Measurements from ENCODE around the gene COLEC12.
A peak's percentile ranks its signal among the peaks of the same experiment; 100 is the strongest.
"Not testable (repeated sequence)": the region's sequence is repeated elsewhere in the genome, so short reads cannot be mapped to it uniquely, and the experiment has no call there.

COLEC12 gene

DNA sequence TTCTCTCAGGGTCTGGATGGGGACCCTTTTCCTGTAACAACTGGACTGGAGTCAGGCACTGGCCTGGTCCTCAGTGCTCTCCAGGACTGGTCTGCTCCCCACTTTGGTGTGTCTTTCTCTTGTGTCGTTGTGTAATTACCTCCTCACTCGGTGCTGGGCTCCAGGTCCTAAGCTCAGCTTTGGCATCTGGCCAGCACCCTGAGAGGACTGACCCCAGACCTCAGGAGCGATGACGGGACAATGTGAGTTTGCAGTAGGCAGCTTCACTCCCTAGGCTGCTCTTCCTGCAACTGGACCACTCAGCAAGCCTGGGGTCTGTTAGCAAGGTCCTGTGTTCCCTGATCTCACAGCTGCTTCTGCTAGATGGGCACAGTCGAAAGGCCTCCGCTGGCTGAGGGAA, 93.8 kb downstream of the COLEC12 start:
- no peak for DNase-seq

DNA sequence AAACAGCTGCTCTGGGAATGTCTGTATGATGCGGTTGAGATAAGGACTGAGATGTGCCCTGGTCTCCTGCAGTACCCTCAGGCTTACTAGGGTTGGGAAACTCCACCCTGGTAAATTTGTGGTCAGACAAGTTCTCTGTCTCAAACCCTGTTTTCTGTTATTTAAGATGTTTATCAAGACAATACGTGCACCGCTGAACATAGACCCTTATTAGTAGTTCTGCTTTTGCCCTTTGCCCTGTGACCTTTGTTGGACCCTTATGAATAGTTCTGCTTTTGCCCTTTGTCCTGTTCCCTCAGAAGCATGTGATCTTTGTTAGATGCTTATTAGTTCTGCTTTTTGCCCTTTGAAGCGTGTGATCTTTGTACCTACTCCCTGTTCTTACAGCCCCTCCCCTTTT, 95.5 kb downstream of the COLEC12 start:
- DNase-seq = not testable (repeated sequence)

DNA sequence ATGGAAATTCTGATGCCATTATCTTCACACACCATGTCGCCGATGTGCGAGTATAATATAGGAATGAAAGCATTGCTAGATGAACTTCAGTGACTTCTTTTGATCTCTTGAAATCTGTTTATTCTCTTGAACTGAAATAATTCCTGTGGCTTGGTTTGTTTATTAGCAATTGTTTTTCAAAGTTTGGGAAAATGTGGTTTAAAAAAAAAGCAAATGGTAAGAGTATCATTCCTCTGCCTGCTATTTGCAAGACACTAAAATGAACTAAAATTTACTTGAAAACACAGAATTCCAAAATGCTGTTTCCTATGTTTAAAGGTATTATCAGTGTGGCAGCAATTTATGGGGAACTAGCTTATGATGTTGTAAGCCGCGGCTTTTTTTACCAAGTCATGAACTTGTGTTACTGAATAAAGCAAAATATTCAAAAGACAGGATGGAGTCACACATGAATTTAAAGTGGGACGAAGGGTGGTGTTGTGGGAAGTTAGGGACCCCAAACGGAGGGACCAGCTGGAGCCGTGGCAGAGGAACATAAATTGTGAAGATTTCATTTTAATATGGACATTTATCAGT, 96.4 kb downstream of the COLEC12 start:
- no peak for DNase-seq

DNA sequence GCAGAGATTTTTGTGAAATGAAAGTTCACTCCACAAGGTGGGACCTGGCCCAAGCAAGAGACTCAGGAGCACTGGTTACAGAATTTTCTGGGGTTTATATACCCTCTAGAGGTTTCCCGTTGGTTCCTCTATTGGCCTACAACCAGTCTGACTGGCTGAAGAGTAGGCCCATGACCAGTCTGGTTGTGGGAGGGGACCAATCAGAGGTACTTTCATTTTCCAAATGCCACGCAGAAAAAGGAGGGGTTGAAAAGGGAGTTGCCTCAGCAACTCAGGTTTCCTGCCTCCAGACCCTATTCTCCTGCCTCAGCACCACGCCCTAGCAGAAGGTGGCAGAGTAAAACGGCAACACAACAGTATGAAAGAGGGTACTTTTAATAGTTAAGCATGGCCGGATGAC, 98.4 kb downstream of the COLEC12 start:
- DNase-seq = no peak

DNA sequence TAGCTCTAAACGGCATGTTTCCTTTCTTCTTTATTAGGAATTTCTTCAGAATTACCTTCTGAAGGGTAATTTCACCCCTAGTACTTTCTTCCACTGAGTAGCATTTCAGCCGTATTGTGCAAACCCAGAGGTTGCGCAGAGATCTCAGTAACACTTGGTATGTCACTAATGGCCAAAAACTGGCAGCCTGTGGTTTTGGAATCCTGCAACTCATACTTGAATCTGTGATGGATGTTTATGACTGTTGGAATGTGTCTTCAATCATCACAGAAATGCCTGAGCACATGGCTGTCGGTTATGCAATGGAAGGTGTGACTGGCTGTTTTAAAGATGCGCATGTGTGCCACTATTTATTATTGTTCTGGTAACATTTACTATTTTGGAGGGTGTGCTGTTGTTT, 100.0 kb downstream of the COLEC12 start:
- DNase-seq = no peak

DNA sequence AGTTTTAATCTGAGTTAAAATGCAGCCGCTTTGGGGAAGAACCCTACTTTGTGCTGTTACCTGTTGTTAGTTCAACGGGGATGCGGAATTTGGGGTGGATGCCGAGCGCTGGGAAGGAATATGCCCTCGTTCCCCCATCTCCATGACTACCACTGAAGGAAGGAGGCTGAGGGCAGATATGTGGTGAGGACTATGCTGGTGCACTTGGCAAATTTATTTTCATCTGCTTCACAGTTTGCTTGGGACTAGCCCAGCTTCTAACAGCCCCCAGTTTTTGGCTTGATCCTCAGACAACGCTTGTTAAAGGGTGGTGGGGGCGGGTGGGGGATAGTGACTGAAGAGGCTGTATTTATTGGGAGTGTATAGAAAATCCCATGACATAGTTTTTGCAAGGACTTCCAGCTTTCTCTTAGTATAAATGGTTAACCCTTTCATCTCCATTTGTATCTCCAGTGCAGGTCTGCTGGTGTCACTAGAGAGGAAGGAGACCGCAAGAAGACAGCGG, 100.8 kb downstream of the COLEC12 start:
- no peak for DNase-seq

DNA sequence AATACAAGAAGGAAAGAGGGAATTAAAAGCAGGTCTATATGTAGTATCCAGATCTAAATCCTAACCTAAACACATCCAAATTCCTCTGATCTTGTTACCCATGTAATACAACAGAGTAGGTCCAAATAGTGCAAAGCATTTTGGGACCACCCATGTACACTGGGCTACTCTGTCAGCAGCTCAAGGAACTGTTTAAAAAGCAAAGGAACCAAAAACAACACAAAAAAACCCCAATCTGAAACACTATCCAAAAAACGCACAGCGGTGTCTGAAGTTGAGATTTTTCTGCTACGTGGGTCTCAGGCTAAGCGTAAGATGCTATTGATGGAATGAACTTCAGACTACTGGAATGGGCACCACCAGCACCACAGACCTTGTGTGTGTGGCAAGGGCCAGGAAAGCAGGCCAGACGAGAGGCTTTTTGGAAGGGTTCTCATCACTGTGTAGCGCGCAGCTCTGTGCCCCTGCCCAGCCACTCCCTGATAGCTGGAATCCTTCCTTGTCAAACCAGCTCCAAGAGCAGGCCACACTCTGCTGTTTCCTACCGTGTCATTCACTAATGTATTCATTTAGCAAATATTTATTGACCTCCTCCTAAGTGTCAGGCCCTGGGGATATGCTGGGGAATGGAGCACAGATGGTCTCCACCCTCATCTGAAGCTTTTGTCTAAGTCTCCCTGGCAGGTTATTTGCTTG, 101.4 kb downstream of the COLEC12 start:
- DNase-seq = no peak

DNA sequence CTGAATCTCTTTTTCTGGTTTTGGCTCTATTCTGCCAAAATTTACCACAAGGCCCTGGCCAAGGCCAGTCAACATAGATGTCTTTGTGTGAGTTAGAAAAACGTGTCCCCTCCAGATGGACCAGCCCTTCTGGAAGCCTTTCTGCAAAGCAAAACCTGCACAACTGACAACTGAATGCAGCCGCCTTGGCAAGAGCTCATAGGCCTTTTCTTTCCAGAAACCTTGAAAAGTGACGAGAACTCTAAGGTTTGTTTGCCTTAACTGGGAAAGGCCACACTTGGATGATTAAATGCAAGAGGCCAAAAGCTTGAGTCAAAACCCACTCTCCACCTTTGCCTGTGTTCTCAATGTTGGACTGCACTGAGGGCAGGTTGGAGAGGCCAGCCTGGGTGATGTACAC, 103.9 kb downstream of the COLEC12 start:
- DNase-seq = no peak

DNA sequence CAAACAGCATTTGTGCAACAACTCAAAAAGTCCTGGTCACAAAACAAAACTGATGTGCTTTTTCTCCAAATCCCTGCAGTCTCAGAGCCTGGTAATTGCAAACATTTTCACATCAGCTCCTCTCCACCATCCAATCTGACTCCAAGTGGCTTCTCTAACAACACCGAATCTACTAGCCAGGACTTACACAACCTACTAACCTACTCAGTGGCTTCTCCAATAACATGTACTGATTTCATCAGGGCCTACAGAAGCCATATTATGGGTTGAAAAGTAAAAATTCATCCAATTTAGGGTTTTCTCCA, 104.3 kb downstream of the COLEC12 start:
- no peak for DNase-seq

DNA sequence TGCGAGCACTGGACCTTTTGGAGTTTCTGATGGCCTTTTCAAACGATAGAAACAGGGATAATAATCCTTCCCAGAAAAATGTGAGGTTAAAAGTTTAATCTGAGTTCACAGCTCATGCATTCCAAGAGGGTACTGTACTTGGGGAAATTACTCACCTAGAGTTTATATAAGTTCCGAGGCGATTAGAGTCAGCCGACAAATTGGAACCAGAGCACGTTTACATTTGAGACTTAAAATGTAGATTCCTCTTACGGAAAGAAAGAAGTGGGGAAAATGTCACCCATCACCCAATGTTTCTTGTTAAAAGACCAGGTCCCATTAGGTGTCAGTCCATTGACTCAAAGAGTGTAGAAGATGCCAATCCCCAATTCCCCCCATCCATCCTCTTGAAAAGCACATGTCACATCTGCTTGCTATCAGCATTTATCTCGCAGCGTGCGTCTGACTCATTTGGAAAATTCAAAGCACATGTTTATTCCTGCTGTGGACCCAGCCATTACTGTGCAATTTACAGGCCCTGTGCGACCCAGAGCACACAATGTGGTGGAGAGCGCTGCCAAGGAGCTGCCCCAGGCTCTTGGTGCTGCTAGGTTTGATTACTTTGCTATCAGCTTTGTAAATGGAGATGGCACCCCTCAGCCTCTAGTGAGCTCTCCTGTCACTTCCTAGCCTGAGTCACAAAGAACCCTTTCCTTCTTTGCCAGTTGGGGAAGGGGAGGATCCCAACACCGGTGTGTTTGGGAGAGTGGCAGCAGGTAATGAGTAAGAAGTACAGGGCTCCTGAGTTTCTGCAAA, 104.8 kb downstream of the COLEC12 start:
- peak; percentile 78 for DNase-seq

DNA sequence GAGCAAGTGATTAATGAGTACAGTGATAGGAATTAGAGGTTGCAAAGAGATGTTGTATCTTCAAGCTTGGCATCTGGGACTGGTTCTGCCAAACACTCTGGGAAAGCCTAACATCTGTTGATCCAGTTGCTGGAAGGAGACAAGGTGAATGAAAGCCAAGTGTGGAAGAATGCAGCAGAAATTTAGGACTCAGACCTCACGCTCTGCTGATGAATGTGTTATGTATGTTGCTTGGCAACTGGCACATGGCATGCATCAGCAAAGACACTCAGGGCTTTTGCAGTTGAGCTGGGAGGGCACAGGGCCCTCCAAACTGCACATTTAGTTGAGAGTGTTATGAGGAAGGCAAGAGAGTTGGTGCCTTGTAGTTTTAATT, 105.5 kb downstream of the COLEC12 start:
- peak; percentile 28 for DNase-seq

DNA sequence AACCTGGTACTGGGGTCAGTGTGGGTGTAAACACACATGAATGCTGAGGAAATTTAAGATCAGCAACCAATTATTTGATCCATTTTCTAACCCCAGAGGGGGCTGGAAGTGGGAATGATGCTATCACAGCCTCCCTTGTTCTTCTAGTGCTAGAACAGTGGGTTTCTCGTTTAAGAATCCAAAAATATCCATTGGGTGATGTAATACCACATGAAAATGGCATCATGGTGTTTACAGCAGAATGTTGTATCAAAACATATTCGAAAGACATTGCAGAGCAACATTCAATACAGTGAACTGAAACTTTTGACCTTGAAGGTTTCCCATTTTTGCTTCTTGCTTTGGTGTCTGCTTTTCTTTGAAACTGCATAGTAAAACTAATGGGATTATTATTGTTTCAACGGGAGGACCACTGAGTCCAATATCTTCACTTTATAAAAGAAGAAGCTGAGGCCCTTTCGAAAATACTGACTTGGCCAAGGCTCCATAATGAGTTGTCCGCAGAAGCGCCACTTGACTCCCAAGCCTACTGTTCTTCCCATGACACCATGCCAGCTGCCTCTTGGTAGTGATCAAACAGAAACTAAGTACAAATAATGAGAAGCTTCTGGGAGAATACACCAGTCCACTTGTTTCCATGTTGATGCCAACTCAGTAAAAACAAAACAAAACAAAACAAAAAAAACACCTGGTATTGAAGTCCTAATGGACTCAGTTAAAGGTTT, 106.1 kb downstream of the COLEC12 start:
- no peak for DNase-seq

DNA sequence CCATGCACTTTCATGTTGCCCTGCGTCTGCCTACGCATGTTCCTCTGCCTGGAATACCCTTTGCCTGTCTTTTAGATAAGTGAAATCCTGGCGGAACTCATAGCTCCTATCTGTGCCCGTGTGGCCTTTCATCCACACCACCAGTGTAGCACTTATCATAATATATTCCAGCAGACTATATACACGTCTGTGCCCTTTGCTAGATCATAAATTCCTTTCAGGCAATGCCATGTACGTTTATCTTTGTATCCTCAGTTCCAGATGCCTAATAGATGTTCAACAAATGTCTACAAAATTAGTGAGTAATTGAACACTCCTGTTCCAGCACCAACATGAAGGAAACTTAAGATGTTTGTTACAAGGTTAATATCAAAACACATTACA, 106.9 kb downstream of the COLEC12 start:
- no peak for DNase-seq

DNA sequence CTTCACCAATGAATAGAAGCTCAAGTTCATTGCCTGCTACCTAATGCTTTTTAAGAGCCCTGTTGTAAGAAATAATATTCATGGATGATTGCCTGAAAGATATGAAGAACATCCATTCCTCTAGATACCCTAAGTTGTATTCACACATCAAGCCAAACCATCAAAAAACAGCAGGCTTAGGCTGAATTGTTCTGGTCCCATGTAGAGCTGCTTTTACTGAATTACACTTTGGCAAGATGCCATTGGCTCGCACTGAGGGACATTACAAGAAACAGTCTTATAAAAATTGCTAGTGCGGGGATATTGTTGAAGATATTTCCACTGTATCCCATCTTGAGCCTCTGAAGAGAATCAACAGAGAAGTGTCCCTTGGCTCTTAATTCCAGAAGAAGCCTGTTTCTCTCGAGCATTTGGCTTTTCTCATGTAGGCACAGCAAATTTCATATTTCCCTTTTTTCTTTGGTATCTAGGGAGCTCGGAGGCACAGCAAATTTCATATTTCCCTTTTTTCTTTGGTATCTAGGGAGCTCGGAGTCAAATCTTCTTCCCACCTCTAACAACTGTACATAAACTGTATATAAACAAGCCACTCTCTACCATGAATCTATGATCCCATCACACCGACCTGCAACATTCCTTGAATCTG, 107.5 kb downstream of the COLEC12 start:
- peak; percentile 11 for DNase-seq

DNA sequence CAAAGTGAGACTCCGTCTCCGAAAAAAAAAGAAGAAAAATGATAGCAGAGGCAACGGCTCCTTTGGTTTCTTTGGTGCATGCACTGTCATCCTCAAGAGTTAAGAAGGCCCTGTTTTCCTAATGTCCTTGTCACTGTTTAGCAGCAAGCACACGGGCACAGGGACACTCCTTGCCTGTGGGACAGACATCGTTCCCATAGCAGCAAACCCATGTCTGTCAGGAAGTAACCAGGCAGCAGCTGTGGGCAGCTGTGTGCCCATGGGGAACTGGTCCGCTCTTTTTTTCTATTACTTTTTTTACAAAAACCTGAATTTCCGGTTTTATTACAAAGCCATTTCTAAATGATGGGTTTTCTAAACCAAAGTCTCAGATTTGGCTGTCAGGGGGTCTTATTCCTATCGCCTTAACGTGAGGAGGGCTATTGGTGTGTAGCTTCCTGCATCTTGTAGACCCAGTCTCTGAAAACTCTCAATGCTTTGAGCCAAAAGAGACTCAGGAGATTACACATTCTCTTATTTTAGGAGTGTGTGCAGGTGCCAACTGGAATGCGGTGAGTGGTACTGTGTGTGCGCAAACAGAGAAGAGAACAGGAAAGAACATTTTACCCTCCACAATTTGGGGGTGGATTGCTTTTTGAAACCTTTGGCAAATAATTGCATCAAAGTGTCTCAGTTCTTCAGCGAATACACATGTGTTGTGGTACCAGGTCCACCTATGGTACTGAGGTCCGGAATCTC, 109.6 kb downstream of the COLEC12 start:
- DNase-seq = no peak

DNA sequence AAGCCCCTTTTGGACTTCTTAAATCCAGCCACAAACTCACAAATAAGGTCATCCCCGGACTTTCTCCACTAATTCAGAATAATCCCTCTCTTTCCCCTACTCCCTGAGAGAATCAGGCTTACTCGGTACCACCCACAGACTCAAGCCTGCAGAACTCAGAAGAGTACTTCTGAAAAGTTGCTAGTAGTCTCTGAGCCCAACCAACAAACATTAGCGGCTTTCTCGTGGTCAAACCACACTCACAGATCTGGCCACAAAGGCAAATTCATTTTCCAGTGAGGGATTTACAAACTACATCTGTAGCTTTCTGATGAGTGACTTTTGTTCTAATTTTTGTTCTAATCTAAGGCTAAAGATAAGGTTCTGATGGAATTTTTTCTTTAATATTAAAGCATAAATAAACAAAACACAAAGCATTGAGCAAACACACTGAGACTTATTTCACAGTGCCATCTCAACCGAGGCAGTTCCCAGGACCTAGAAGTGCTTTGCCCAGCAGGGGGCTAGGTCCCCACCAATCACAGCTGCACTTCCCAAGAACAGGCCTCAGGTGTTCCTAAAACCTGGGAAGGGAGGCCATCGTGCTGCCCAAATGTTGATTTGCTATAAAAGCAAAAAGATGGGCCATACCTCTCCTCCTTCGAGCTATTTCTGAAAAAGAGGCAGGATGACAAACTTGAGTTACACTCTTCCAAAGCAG, 110.7 kb downstream of the COLEC12 start:
- no peak for DNase-seq

DNA sequence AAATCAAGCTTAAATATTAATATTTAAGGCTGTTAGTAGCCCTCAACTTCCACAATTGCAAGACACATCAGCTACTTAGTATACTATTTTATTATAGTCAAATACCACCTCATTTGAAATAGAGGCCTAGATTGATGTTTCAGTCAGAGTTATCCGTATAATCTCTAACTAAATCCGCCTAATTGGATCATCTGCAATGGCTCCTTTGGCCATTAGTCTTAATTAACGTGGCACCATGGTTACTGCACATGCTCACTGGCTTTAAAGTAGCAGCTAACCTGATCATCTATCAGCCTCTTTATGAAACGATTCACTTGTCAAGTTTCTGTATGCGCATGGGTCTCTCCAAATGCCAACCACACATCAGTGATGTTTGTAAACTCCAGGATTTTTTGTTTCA, 112.3 kb downstream of the COLEC12 start:
- no peak for DNase-seq

DNA sequence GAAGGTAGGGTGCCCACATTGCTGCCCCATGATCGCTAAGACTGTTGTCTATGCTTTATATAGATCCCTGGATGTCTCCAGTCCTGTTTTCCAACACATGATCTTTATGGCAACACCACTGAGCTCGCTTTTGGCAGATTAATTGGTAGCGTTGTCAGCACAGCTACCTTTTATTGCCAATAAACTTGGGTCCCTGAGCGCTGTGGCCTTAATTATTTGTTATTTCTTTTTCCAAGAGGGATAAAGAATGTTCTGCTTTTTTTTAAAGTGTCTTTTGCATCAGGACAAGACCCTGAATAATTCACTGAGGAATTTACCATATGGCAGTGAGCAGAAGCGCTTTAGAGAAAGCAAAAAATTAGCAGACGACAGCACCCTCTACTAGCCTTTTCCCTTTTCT, 113.5 kb downstream of the COLEC12 start:
- no peak for DNase-seq

DNA sequence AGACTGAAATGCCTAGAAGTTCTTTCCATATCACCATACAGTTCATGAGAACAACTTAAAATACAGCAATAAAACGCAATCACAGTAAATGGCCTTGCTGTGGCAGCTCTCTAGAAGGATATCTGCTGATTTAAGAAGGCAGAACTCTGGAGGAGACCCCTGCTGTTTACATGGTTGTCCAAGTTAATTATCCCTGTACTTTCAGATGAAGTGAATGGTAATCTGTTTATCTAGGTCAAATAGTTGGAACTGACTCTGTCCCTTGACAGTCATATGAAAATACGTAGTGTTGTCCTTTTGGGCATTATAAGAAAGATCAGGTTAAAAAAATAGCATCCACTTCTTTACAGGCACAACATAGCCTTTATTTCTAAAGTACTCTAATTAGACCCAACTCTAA, 115.6 kb downstream of the COLEC12 start:
- no peak for DNase-seq

DNA sequence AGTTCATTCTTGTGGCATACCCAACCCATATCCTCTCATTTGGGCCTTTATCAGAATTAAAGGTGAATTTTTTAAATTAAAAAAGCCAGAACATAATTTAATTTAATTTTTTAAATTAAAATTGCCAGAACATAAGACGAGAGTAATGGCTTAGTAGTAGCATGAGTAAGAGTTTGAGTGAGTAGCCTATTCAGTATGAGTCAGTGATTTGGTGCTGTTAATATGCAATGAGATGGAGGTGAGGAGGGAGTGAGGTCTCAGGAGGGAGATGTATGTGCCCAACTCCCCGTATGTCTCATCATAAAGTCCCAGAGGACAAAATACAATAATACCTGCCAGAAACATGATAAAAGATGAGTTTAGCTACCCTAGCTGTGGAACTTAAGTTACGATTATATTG, 117.4 kb downstream of the COLEC12 start:
- DNase-seq = no peak

DNA sequence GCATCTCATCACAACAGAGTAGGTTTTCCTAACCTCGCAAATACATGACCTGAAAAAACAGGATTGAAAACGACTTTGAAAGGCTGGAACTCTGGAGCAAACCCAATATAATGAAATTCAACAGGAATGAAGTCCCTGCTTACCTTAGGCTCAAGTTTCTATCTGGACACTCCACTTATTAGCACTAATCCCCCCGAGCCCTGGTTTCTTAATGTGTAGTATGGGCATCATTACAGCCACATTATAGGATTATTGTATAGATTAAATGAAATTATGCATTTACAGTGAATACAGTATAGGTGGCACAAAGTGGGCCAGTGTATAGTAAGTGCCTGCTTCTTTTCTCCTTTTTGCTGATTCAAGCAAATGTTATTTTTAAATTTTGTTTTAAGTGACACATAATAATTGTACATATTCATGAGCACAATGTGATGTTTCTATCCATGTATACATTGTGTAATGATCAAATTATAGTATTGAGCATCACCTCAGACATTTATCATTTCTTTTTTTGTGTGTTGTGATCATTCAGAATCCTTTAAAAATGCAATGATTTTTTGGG, 118.0 kb downstream of the COLEC12 start:
- DNase-seq = no peak
